MCF 10A (cell line): ENCODE results near the gene DNAAF8. TPM values are rescaled to one million over a fixed set of nuclear protein-coding genes. Genes with fewer than 3 reads are reported as not detected.

Experiments used
- BruUV-seq: library from RNA; stranded (reverse); fragments of 400-500 nt; replicated peaks from 2 replicates; lab custom pipeline; 2021; lab: Mats Ljungman, UMichigan
- CTCF ChIA-PET: fragments of 300-600 bp; sonication (Branson Sonifier 250); formaldehyde crosslinking; extraction: SDS; loops from one replicate; lab custom pipeline; 2021; ENCODE audit warnings: antibody characterized with exemption, inconsistent platforms; lab: Yijun Ruan, JAX
- POLR2A ChIA-PET: fragments of 300-600, 350-650 bp; sonication (Branson Sonifier 250); formaldehyde crosslinking; extraction: SDS; loops from one replicate; lab custom pipeline; 2020; ENCODE audit warnings: antibody characterized with exemption, inconsistent platforms; lab: Yijun Ruan, JAX
- DNase-seq: peaks from one replicate; pipeline ENCODE4 v3.0.0-alpha.2; 2018; ENCODE audit not compliant: unreplicated experiment
- H3K27ac Mint-ChIP-seq: one replicate; pipeline ENCODE4 v1.8.0; 2022; ENCODE audit warnings: mild to moderate bottlenecking, low read depth, mixed read lengths; ENCODE audit not compliant: unreplicated experiment
- H3K27me3 Mint-ChIP-seq: one replicate; pipeline ENCODE4 v1.8.0; 2022; ENCODE audit warnings: mixed read lengths; ENCODE audit not compliant: insufficient read depth, unreplicated experiment
- H3K36me3 Mint-ChIP-seq: one replicate; pipeline ENCODE4 v1.8.0; 2022; ENCODE audit warnings: mild to moderate bottlenecking, moderate library complexity, mixed read lengths; ENCODE audit not compliant: insufficient read depth, unreplicated experiment
- H3K4me1 Mint-ChIP-seq: one replicate; pipeline ENCODE4 v1.8.0; 2022; ENCODE audit warnings: mixed read lengths; ENCODE audit not compliant: insufficient read depth, unreplicated experiment
- H3K4me3 Mint-ChIP-seq: one replicate; pipeline ENCODE4 v1.8.0; 2022; ENCODE audit warnings: mild to moderate bottlenecking, moderate library complexity, mixed read lengths; ENCODE audit not compliant: unreplicated experiment
- H3K9me3 Mint-ChIP-seq: one replicate; pipeline ENCODE4 v1.8.0; 2022; ENCODE audit warnings: mixed read lengths; ENCODE audit not compliant: unreplicated experiment
- CTCF ChIP-seq: fragments of 200-600 bp; IDR thresholded peaks from one replicate; pipeline ENCODE4 v1.8.0; 2022; ENCODE audit warnings: antibody characterized with exemption, mild to moderate bottlenecking; ENCODE audit not compliant: unreplicated experiment
- intact Hi-C: fragments of 100-400 bp; cut with micrococcal nuclease; formaldehyde crosslinking; loops from 2 replicates; pipeline ENCODE4 v1.14.1; 2022
- total RNA-seq: library from RNA; stranded (reverse); gene quantifications from 2 replicates; pipeline ENCODE4 v1.2.3, GENCODE V29; 2022

DNAAF8 gene
- total RNA-seq, 1 experiment from 2014 or later: 0.56 TPM

- CTCF ChIA-PET: interaction anchor here (1.2 kb wide), 1 partner anchor 9 kb away, joined by 5 read pairs; no protein-coding TSS in a partner anchor
- no TSS peak for BruUV-seq
- peaks cover 68% of the 10 kb centered on the region for H3K36me3 Mint-ChIP-seq
These were observed 21.4 kb downstream of the DNAAF8 start for GRCh38 chr16:4755687-4756086.

GRCh38 chr16:4760221-4760910 lies 26.0 kb downstream of the DNAAF8 start:
- Mint-ChIP-seq H3K4me1 (no peaks in the 10 kb centered on the region), H3K4me3 (no peak overlapping the region), H3K9me3 (no peaks in the 10 kb centered on the region), H3K36me3 (peaks cover 82% of the 10 kb centered on the region), H3K27ac (no peak overlapping the region), H3K27me3 (no peaks in the 10 kb centered on the region)
- ChIA-PET CTCF (interaction anchor here (0.6 to 0.7 kb wide), 2 partner anchors 28 to 1683 kb away, joined by 3 read pairs; no protein-coding TSS in a partner anchor), POLR2A (interaction anchor here (0.7 to 1.2 kb wide), 2 partner anchors 8 to 39 kb away, joined by 3 to 4 read pairs; no protein-coding TSS in a partner anchor)
- intact Hi-C loops: no loop called here
- BruUV-seq: no TSS peak
- TF ChIP-seq CTCF: no peak
- DNase-seq: no peak

More at GRCh38 chr16:4755687-4756086, 21.4 kb downstream of the DNAAF8 start:
- intact Hi-C loops: no loop called here
- no peak for DNase-seq
- Mint-ChIP-seq H3K27ac (no peak overlapping the region), H3K4me3 (no peak overlapping the region), H3K4me1 (no peaks in the 10 kb centered on the region), H3K27me3 (no peaks in the 10 kb centered on the region), H3K9me3 (no peaks in the 10 kb centered on the region)
- no peak for TF ChIP-seq CTCF
- POLR2A ChIA-PET: interaction anchor here (0.6 to 1.2 kb wide), 4 partner anchors 11 to 216 kb away, joined by 3 to 4 read pairs (median 3); partner anchors contain the start of gene ZNF500

- Mint-ChIP-seq H3K27me3 (no peaks in the 10 kb centered on the region), H3K9me3 (no peaks in the 10 kb centered on the region), H3K36me3 (peaks cover 72% of the 10 kb centered on the region), H3K4me1 (no peaks in the 10 kb centered on the region), H3K27ac (no peak overlapping the region), H3K4me3 (no peak overlapping the region)
- DNase-seq: no peak
- POLR2A ChIA-PET: no interaction called here
- CTCF ChIA-PET: interaction anchor here (0.7 kb wide), 1 partner anchor 52 kb away, joined by 3 read pairs; no protein-coding TSS in a partner anchor
- BruUV-seq: no TSS peak
- no peak for TF ChIP-seq CTCF
- intact Hi-C loops: no loop called here
These were observed 27.9 kb downstream of the DNAAF8 start for GRCh38 chr16:4762205-4762604.

GRCh38 chr16:4763791-4764190 lies 29.5 kb downstream of the DNAAF8 start:
- DNase-seq: no peak
- no peak overlapping the region for H3K27ac Mint-ChIP-seq
- no peaks in the 10 kb centered on the region for H3K27me3 Mint-ChIP-seq

More at GRCh38 chr16:4763791-4764190, 29.5 kb downstream of the DNAAF8 start:
- Mint-ChIP-seq H3K36me3 (peaks cover 56% of the 10 kb centered on the region), H3K4me1 (no peaks in the 10 kb centered on the region), H3K4me3 (no peak overlapping the region), H3K9me3 (no peaks in the 10 kb centered on the region)
- TF ChIP-seq CTCF: no peak
- intact Hi-C loops: no loop called here
- no TSS peak for BruUV-seq
- POLR2A ChIA-PET: no interaction called here
- CTCF ChIA-PET: interaction anchor here (0.6 kb wide), 1 partner anchor 17 kb away, joined by 4 read pairs; no protein-coding TSS in a partner anchor
